A172 (cell line): ENCODE data around the gene SCUBE1. TPM values are rescaled to one million over a fixed set of nuclear protein-coding genes. Genes with fewer than 3 reads are reported as not detected.

Experiments used
- DNase-seq: peaks from one replicate; pipeline ENCODE4 v3.0.0-alpha.2; 2015; ENCODE audit warnings: low spot score
- total RNA-seq: library from RNA; depleted of rRNA; stranded (reverse); fragments of >200 nt; shearing (Covaris generic); gene quantifications from 2 replicates; pipeline ENCODE4 v1.2.3, GENCODE V29; 2014; rRNA removed

SCUBE1 gene
- total RNA-seq, 1 experiment from 2014 or later, result not detected

DNA sequence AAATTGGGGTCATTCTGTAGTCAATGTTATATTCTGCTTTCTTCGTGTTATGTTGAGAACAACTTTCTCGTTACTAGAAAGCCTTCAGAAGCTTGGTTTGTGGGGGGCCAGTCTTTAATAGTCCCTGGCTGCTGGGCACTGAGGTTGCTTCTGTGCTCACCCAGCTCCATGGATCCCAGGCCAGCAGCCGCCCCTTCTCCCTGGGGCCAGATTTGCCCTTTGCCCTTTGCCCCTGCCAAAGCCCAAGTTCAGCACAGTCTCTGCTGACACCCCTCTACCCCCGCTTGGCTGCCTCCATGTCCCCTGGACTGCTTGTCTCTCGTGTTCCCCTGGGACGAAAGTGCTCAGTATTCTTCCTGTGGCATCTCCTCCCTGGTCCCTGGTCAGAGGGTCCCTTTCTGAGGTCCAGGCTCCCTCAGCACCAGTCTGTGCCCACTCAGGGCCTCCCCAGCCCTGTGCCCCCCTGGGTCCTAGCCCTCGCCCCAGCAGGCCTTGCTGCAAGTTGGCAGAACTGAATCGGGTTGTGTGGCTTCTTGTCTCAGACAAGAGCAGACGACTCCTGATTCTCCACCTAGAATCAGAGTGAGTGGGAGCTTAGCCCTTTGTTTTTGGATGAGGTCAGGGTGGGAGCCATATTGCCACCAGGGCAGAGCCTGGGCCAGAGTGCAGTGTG lies 185.2 kb downstream of the SCUBE1 start:
- no peak for DNase-seq

DNA sequence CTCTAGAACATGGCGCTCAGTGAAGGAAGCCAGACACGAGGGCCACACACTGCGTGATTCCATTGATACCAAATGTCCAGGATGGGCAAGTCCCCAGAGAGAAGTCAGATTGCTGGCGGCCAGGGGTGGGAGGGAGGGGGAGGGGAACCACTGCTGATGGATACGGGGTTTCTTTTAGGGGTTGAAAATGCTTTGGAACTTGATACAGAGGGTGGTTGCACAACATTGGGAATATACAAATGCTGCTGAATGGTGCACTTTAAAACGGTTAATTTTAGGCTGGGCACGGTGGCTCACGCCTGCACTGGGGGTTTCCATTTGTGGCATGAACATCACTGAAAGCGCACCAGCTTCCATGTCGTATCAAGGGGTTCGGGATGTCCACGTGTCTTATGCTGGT lies 186.8 kb downstream of the SCUBE1 start:
- no peak for DNase-seq

GRCh38 chr22:43155789-43156188 lies 187.4 kb downstream of the SCUBE1 start:
- no peak for DNase-seq

- DNase-seq, result no peak
These were observed 188.2 kb downstream of the SCUBE1 start for GRCh38 chr22:43154887-43155536.

DNA sequence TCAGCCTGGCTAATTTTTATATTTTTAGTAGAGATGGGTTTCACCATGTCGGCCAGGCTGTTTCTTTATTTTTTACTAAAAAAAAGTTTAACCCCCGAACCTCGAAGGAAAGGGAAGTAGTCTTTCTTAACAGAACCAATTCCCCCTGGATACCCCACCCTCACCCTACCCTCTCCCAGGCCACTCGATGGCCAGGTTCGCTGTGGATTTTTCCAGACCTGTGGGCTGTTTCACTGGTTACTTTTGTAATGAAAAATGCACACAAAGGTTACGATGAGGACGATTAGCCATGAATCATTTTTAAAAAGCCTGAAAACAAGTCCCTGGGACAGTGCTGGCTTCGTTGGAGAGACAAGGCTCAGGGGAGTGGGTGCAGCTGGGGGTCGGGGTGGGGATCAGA lies 189.3 kb downstream of the SCUBE1 start:
- no peak for DNase-seq

GRCh38 chr22:43152357-43153071 lies 190.7 kb downstream of the SCUBE1 start:
- DNase-seq, result peak; percentile 50

- no peak for DNase-seq
These were observed 191.2 kb downstream of the SCUBE1 start for GRCh38 chr22:43152003-43152356.

- DNase-seq, result peak; percentile 14
These were observed 191.7 kb downstream of the SCUBE1 start, which contains the start of gene TSPO for GRCh38 chr22:43151251-43152002. TSS of gene TSPO (plus strand) at chr22:43151559. CDS start at chr22:43159239, 7,680 bp downstream.

DNA sequence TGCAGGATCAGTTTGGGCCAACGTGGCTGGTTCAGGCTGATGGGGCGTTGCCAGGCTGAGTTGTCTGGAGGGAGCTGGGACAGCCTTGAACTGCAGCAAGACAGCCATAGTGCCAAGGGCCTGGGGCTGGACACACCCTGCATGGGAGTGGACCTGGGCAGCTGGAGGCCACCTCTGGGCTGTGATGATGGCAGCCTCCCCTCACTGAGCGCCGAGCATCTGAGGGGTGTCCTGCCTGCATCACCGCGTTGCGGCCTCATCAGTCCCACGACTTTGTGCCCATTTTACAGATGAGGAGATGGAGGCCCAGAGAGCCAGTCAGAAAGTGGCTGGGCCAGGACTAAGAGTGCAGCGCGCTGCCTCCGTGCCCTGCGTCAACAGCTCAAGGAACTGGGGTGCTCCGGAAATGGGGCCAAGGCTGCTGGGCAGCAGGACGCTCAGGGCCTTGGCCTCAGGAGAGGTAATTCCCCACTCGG lies 192.4 kb downstream of the SCUBE1 start:
- no peak for DNase-seq

GRCh38 chr22:43148581-43148980 lies 194.6 kb downstream of the SCUBE1 start:
- DNase-seq, result no peak

DNA sequence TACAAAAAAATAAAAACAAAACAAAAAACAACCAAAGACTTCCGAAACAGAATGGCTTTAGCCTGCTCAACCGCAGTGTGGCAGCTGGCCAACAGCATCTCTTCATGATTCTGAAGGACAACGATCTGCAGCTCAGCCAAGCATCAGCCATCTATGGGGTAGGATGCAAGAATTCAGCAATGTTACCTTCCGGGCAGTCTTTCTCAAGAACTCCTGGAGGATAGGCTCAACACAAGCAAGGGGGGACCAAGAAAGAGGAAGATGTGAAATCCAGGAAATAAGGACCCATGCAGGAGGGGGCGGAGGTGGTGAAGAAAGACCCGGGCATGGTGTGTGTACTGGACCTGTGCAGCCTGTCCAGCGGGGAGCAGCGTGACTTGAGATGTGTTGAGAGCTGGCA lies 195.4 kb downstream of the SCUBE1 start:
- DNase-seq, result no peak

Other genes with a start within 250 kb of the SCUBE1 start
- gene BIK, start 232.6 kb downstream of the SCUBE1 start, total RNA-seq, result 6.3 and 8.6 TPM in 2 replicates
- gene MCAT, start 200.0 kb downstream of the SCUBE1 start, total RNA-seq, result 18.0 and 18.8 TPM in 2 replicates
- gene TSPO, start 191.8 kb downstream of the SCUBE1 start, total RNA-seq, result 258 and 263 TPM in 2 replicates
- gene TTLL12, start 156.2 kb downstream of the SCUBE1 start, total RNA-seq, result 35.3 and 37.1 TPM in 2 replicates
- not detected in 2 replicates for gene MPPED1, start 68.6 kb upstream of the SCUBE1 start, total RNA-seq